NCI-H1694 treated with DMSO at 0.1 percent for 48 hours (cell line): ENCODE results near the gene TMEM163.
A peak's percentile ranks its signal among the peaks of the same experiment; 100 is the strongest.
"Not testable (repeated sequence)": the region's sequence is repeated elsewhere in the genome, so short reads cannot be mapped to it uniquely, and the experiment has no call there.

ENCODE experiments used
- DNase-seq: peaks from one replicate; lab custom pipeline; 2025; lab: John Stamatoyannopoulos, UW

TMEM163 gene

GRCh38 chr2:134536296-134536695 is 182.5 kb downstream of the TMEM163 start:
- no peak for DNase-seq

GRCh38 chr2:134532537-134532936 is 186.3 kb downstream of the TMEM163 start:
- no peak for DNase-seq

DNA sequence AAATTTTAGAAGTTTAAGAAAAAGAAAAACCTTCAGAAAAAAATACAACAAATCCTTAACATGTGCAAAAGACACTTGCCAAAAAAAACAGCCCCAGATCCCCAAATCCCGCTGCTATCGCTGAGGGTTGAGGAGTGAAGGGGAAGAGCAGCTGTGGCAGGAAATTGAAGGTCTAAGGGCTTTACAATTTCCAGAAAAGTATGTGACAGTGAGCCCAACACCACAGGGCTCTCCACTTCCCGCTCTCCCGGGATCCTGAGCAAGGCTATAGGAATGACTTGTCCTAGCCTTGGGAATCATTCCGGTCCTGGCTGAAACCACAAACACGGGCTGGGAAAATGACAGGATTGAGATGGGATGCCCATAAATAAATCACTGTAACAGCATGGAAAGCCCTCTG is 191.4 kb downstream of the TMEM163 start:
- DNase-seq: no peak

GRCh38 chr2:134522496-134523455 is 196.0 kb downstream of the TMEM163 start:
- DNase-seq: peak; percentile 99

DNA sequence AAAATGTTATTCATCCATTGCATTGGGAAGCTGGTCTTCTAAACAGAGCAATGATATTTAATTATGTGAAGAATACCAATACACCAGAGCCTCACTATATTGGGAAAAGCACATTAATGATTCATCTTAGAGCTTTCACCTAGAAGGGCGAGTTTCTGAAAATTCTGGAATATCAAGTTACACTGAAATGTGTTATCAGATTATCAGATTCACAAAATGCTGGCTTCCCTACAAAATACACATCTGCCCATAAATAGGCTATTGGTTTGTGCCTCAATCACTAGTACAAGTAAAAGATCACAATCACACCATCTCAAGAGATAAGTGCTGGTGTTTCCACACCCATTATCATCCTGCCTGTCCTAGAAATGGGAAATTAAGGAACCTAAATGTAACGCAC is 200.7 kb downstream of the TMEM163 start:
- DNase-seq: no peak

GRCh38 chr2:134515137-134515536 is 203.7 kb downstream of the TMEM163 start:
- no peak for DNase-seq

- no peak for DNase-seq
These were observed 205.4 kb downstream of the TMEM163 start for GRCh38 chr2:134513465-134513804.

GRCh38 chr2:134512734-134513464 is 205.9 kb downstream of the TMEM163 start:
- no peak for DNase-seq

- peak; percentile 17 for DNase-seq
These were observed 210.4 kb downstream of the TMEM163 start for GRCh38 chr2:134508391-134508790.

GRCh38 chr2:134507697-134508096 is 211.1 kb downstream of the TMEM163 start:
- no peak for DNase-seq

DNA sequence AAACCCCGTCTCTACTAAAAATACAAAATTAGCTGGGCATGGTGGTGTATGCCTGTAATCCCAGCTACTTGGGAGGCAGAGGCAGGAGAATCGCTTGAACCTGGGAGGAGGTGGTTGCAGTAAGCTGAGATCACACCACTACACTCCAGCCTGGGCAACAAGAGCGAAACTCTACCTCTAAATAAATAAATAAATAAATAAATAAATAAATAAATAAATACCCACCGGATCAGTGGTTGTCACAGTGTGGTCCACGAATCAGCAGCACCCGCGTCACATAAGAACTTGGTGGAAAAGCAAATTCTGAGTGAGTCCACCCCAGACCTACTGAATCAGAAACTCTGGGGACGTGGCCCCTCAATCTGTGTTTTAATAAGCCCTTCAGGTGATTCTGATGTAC is 211.6 kb downstream of the TMEM163 start:
- DNase-seq: not testable (repeated sequence)

- DNase-seq: no peak
These were observed 213.4 kb downstream of the TMEM163 start for GRCh38 chr2:134505446-134505845.

GRCh38 chr2:134504586-134505336 is 214.0 kb downstream of the TMEM163 start:
- DNase-seq: no peak

GRCh38 chr2:134502104-134502503 is 216.7 kb downstream of the TMEM163 start:
- DNase-seq: no peak

GRCh38 chr2:134501476-134502091 is 217.2 kb downstream of the TMEM163 start:
- DNase-seq: no peak

- no peak for DNase-seq
These were observed 218.4 kb downstream of the TMEM163 start for GRCh38 chr2:134500211-134500935.

GRCh38 chr2:134499307-134499926 is 219.4 kb downstream of the TMEM163 start:
- DNase-seq: no peak

GRCh38 chr2:134498654-134499053 is 220.1 kb downstream of the TMEM163 start:
- DNase-seq: no peak

DNA sequence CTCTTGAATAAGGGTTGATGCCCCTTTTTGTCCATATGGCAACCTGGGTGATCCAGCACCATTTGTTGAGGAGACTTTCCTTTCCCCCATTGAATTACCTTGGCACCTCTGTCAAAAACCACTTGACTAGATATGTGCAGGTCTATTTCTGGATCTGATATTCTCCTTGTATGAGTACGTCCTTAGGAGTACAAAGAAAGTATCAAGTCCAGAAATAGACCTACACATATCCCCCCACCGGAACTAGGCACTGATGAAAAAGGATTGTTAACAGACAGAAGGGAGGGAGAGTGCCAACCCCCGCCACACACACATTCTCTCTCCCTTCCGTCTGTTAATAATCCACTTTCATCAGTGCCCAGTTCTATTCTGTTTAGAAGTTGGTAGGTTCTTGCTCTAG is 225.0 kb downstream of the TMEM163 start:
- DNase-seq: no peak

DNA sequence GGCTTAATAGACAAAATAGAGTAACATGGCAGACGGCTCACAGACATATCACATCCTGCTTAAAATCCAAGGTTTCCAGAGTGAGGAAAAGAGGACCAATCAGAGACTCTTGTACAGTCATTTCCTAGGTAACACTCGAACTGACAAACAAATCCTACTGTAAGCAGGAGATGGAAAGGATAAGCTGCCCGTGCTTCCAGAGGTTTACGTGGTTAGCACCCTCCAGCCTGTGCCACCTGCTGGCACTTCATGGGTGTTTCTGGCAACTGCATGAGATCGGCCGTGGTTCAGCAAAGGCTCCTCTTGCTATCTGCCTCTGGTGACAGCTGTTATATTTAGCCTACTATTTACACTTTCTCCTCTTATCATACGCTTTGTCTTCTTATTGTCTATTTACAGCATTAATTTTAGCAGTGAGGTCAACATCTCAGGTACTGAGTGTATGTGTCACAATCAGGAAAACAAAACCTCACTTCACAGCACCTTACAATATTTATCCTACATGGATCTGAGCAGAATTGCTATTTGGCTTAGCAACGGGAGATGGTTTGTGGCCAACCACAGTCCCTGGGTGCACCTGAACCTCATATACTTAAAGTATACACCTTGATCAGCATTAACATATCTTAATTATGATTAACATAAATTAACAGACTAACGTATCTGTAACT is 226.9 kb downstream of the TMEM163 start:
- DNase-seq: peak; percentile 76
